Stimulated activated CD4-positive, alpha-beta T cell treated with anti-CD3 and anti-CD28 coated beads, Interleukin-12 subunit alpha, Interleukin-12 subunit beta, amount 100 ng/mL, for 24 hours (primary cell): Measurements from ENCODE around the gene MALT1.

Experiments
- DNase-seq, 2 experiments: peaks; one replicate each; pipeline ENCODE4 v3.0.0-alpha.2; 2020; ENCODE audit warnings: low read depth in 2 of 2

Gene MALT1

GRCh38 chr18:58691256-58691655 lies 20.0 kb downstream of the MALT1 start:
- DNase-seq, result no peak

- no peak for DNase-seq
Measured at GRCh38 chr18:58692422-58693185, 21.3 kb downstream of the MALT1 start.

GRCh38 chr18:58694221-58694620 lies 23.0 kb downstream of the MALT1 start:
- DNase-seq, result no peak

- DNase-seq, result no peak
Measured at GRCh38 chr18:58694720-58695468, 23.6 kb downstream of the MALT1 start.

- no peak for DNase-seq
Measured at GRCh38 chr18:58695772-58696171, 24.5 kb downstream of the MALT1 start.

GRCh38 chr18:58697146-58697545 lies 25.9 kb downstream of the MALT1 start:
- DNase-seq, result no peak

- DNase-seq, result no peak
Measured at GRCh38 chr18:58698701-58699193, 27.5 kb downstream of the MALT1 start.

GRCh38 chr18:58699551-58699950 lies 28.3 kb downstream of the MALT1 start:
- DNase-seq, result no peak

- DNase-seq, result no peak
Measured at GRCh38 chr18:58700209-58700608, 28.9 kb downstream of the MALT1 start.

GRCh38 chr18:58712930-58713329 lies 41.7 kb downstream of the MALT1 start:
- DNase-seq, result no peak

- DNase-seq, result no peak
Measured at GRCh38 chr18:58714259-58714658, 43.0 kb downstream of the MALT1 start.

- no peak for DNase-seq
Measured at GRCh38 chr18:58714821-58715220, 43.6 kb downstream of the MALT1 start.

- no peak for DNase-seq
Measured at GRCh38 chr18:58715540-58715939, 44.3 kb downstream of the MALT1 start.

GRCh38 chr18:58716060-58716756 lies 44.9 kb downstream of the MALT1 start:
- DNase-seq, result no peak

GRCh38 chr18:58721566-58722239 lies 50.4 kb downstream of the MALT1 start:
- DNase-seq, result no peak

GRCh38 chr18:58723810-58724602 lies 52.7 kb downstream of the MALT1 start:
- DNase-seq, result no peak

GRCh38 chr18:58726671-58727070 lies 55.4 kb downstream of the MALT1 start:
- DNase-seq, result no peak

- no peak for DNase-seq
Measured at GRCh38 chr18:58727776-58728500, 56.7 kb downstream of the MALT1 start.

GRCh38 chr18:58728719-58729118 lies 57.5 kb downstream of the MALT1 start:
- no peak for DNase-seq

- no peak for DNase-seq
Measured at GRCh38 chr18:58730618-58731017, 59.4 kb downstream of the MALT1 start.
